SK-N-SH (cell line): ENCODE data around the gene SARS2. TPM values are rescaled to one million over a fixed set of nuclear protein-coding genes. Genes with fewer than 3 reads are reported as not detected.
A peak's percentile ranks its signal among the peaks of the same experiment; 100 is the strongest.

Experiments
- CTCF ChIA-PET: fragments of 300-600, 350-600 bp; formaldehyde crosslinking; extraction: SDS; loops from one replicate; lab custom pipeline; 2021; lab: Yijun Ruan, JAX
- POLR2A ChIA-PET: fragments of 350-600 bp; sonication (Branson Sonifier 250); formaldehyde crosslinking; extraction: SDS; loops from one replicate; lab custom pipeline; 2020; ENCODE audit warnings: antibody characterized with exemption, inconsistent platforms; lab: Yijun Ruan, JAX
- DNase-seq: peaks from one replicate; pipeline ENCODE4 v3.0.0; 2012
- H2AFZ ChIP-seq: fragments of 200-600 bp; sonication (generic); 2 replicates; pipeline ENCODE4 v1.8.1; 2016; ENCODE audit warnings: antibody characterized with exemption, mild to moderate bottlenecking, low read depth
- H3F3A ChIP-seq: fragments of 200-600 bp; sonication (generic); replicated peaks from 2 replicates; pipeline ENCODE3; 2016; ENCODE audit warnings: antibody characterized with exemption, mild to moderate bottlenecking; ENCODE audit not compliant: insufficient read depth
- H3K27ac ChIP-seq, 2 experiments: fragments of 200-500 bp in 1 of 2; fragments of 200-600 bp in 1 of 2; sonication (Bioruptor generic) in 1 of 2; sonication (generic), shearing (Covaris generic) in 1 of 2; 2 replicates each; pipeline versions ENCODE4 v1.5.1 to v1.6.1; 2014 to 2016; ENCODE audit warnings: low read depth in 2 of 2, inconsistent platforms in 1 of 2, low read length in 1 of 2, mild to moderate bottlenecking in 1 of 2, mixed read lengths in 1 of 2
- H3K27me3 ChIP-seq: fragments of 200-600 bp; sonication (generic), shearing (Covaris generic); 2 replicates; pipeline ENCODE4 v1.6.1; 2016; ENCODE audit warnings: mixed run types; ENCODE audit not compliant: insufficient read depth
- H3K36me3 ChIP-seq, 2 experiments: fragments of 200-500 bp in 1 of 2; fragments of 200-600 bp in 1 of 2; sonication (Bioruptor generic) in 1 of 2; sonication (generic) in 1 of 2; replicated peaks in 1 of 2; 2 replicates each; pipeline versions ENCODE3 to v1.5.1; 2014 to 2016; ENCODE audit warnings: low read length in 1 of 2, mild to moderate bottlenecking in 1 of 2; ENCODE audit not compliant: insufficient read depth in 2 of 2, control insufficient read depth in 1 of 2
- H3K4me1 ChIP-seq, 2 experiments: fragments of 200-500 bp in 1 of 2; fragments of 200-600 bp in 1 of 2; sonication (Bioruptor generic) in 1 of 2; sonication (generic), shearing (Covaris generic) in 1 of 2; 2 replicates each; pipeline versions ENCODE4 v1.5.1 to v1.6.1; 2014 to 2016; ENCODE audit warnings: low read depth in 1 of 2, low read length in 1 of 2, mixed run types in 1 of 2; ENCODE audit not compliant: insufficient read depth in 2 of 2, control insufficient read depth in 1 of 2
- H3K4me2 ChIP-seq: fragments of 200-600 bp; sonication (generic), shearing (Covaris generic); 2 replicates; pipeline ENCODE4 v1.6.1; 2017; ENCODE audit warnings: mixed run types
- H3K4me3 ChIP-seq, 2 experiments: fragments of 200-500 bp in 1 of 2; fragments of 200-600 bp in 1 of 2; sonication (Bioruptor generic) in 1 of 2; sonication (generic), shearing (Covaris generic) in 1 of 2; 2 replicates each; pipeline versions ENCODE4 v1.5.1 to v1.8.1; 2014 to 2016; ENCODE audit warnings: low read depth in 2 of 2, inconsistent platforms in 1 of 2, low read length in 1 of 2, mild to moderate bottlenecking in 1 of 2, mixed read lengths in 1 of 2, moderate library complexity in 1 of 2
- H3K79me2 ChIP-seq: fragments of 200-600 bp; sonication (generic); 2 replicates; pipeline ENCODE4 v1.8.1; 2017; ENCODE audit warnings: mild to moderate bottlenecking; ENCODE audit not compliant: insufficient read depth
- H3K9ac ChIP-seq: fragments of 200-600 bp; sonication (generic); 2 replicates; pipeline ENCODE4 v1.6.1; 2017; ENCODE audit warnings: mixed run types
- H3K9me2 ChIP-seq: fragments of 200-600 bp; sonication (generic); 2 replicates; pipeline ENCODE4 v1.6.1; 2017; ENCODE audit warnings: mixed run types
- H3K9me3 ChIP-seq: fragments of 200-600 bp; sonication (generic); 2 replicates; pipeline ENCODE4 v1.6.1; 2017; ENCODE audit warnings: mixed run types, mild to moderate bottlenecking, moderate library complexity
- H4K20me1 ChIP-seq: fragments of 200-600 bp; sonication (generic); 2 replicates; pipeline ENCODE4 v1.6.1; 2017; ENCODE audit warnings: mild to moderate bottlenecking, mixed run types; ENCODE audit not compliant: insufficient read depth
- EZH2phosphoT487 ChIP-seq: fragments of 200-600 bp; sonication (generic); IDR thresholded peaks from 2 replicates; pipeline ENCODE4 v1.6.1; 2017; ENCODE audit warnings: low read depth, mixed run types, mild to moderate bottlenecking, antibody characterized with exemption, moderate library complexity, borderline replicate concordance
- GATA2 ChIP-seq: sonication (generic); formaldehyde crosslinking; IDR thresholded peaks from 2 replicates; pipeline ENCODE4 v1.5.0; 2020; ENCODE audit warnings: mild to moderate bottlenecking, missing genetic modification reagents
- MXI1 ChIP-seq: IDR thresholded peaks from 2 replicates; pipeline ENCODE4 v1.6.1; 2012; ENCODE audit warnings: mild to moderate bottlenecking, low read depth, low read length, improper control_type of control experiment
- REST ChIP-seq: IDR thresholded peaks from 2 replicates; pipeline ENCODE4 v1.6.1; 2012; ENCODE audit warnings: mild to moderate bottlenecking, low read depth, low read length, moderate library complexity
- YY1 ChIP-seq: IDR thresholded peaks from 2 replicates; pipeline ENCODE4 v1.4.0; 2012; ENCODE audit warnings: low read depth, mild to moderate bottlenecking
- WGBS: methylation state at CpG from one replicate; pipeline ENCODE4 v1.1.6; 2017; ENCODE audit warnings: low lambda C conversion rate; 5-methylcytosine and 5-hydroxymethylcytosine counted together
- polyA plus RNA-seq, 3 experiments: library from polyadenylated mRNA; depleted of rRNA; stranded (reverse); fragments of >200 nt; gene quantifications; 2 replicates each; pipeline ENCODE4 v1.2.3, GENCODE V29; 2012

SARS2 gene
- polyA plus RNA-seq, 1 of the 3 experiments (the other 2 are of a cell fraction): 36.5 TPM

DNA sequence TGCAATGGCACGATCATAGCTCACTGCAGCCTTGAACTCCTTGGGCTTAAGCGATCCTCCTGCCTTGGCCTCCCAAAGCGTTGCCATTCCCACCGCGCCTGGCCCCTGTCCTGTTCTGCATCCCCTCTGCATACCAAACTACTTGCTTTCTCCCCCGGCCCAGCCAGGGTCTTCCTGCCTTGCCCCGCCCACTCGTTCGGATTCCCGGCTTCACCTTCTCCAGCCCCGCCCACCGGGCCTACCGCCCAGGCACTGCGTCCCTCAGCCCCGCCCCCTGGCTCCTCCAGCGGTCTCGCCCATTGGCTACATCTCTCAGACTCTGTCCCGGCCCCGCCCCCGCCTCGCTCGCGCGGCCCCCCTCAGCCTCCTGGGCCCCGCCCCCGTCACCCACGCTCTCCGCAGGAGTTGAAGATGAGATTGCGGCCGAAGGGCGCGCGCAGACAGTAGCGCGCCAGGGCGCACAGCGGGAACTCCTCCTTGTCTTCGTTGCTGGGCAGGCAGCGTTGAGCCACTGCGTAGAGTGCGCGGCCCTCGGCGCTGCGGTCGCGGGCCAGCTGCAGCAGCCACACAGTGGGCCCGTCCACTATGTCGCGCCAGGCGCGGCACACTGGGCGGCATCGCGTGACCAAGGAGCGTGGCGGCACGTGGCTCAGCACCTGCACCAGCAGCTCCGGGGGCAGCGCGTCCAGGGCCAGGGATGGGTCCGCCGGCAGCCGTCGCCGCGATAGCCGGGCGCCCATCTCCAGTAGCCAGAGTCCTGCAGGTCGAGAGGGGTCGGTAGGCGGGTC lies 19.2 kb upstream of the SARS2 start:
- Histone ChIP-seq H3K9me2 (no peaks in the 10 kb centered on the region), H2AFZ (no peak overlapping the region), H3F3A (peaks cover 4% of the 10 kb centered on the region), H3K79me2 (no peaks in the 10 kb centered on the region), H3K4me3 (peak overlapping the region in 1 of 2 experiments; percentile 20; a peak in 1 of 4 replicates), H4K20me1 (no peaks in the 10 kb centered on the region), H3K9me3 (no peaks in the 10 kb centered on the region), H3K4me1 (peaks cover 0 to 4% of the 10 kb centered on the region in 2 experiments; a peak in 1 of 4 replicates), H3K36me3 (peaks cover 5 to 15% of the 10 kb centered on the region in 2 experiments), H3K27me3 (no peaks in the 10 kb centered on the region), H3K9ac (no peak overlapping the region), H3K27ac (no peak overlapping the region), H3K4me2 (no peak overlapping the region)
- no peak for TF ChIP-seq YY1
- peak; percentile 28; the same call in 1 of the 2 replicates for TF ChIP-seq MXI1
- 0 out of 2 replicates have a peak, but pooled peaks have one; percentile 16 for TF ChIP-seq GATA2 (CRISPR knock-in tag)
- 52% methylated on average over 43 of the region's 72 CpGs for whole genome bisulfite sequencing
- CTCF ChIA-PET: interaction anchor here (0.9 to 1.7 kb wide), 4 partner anchors 10 to 19 kb away, joined by 3 to 6 read pairs (median 3); partner anchors contain the start of genes MRPS12 and SARS2
- peak; percentile 99 for DNase-seq
- POLR2A ChIA-PET: interaction anchor here (1.6 kb wide), 1 partner anchor 19 kb away, joined by 5 read pairs; the partner anchor contains the start of genes MRPS12 and SARS2

GRCh38 chr19:38946229-38947010 lies 15.9 kb upstream of the SARS2 start:
- TF ChIP-seq REST (peak; percentile 74; the same call in 1 of the 2 replicates), EZH2phosphoT487 (no peak)
- no peaks in the 10 kb centered on the region for H3K79me2 ChIP-seq
- H3K9me3 ChIP-seq: no peaks in the 10 kb centered on the region
- H4K20me1 ChIP-seq: no peaks in the 10 kb centered on the region
- H3K4me2 ChIP-seq: no peak overlapping the region
- WGBS: 100% methylated on average over 6 of the region's 11 CpGs
- ChIA-PET POLR2A (no interaction called here), CTCF (interaction anchor here (1.3 to 1.7 kb wide), 2 partner anchors 16 to 17 kb away, joined by 3 read pairs; no protein-coding TSS in a partner anchor)
- H3F3A ChIP-seq: peaks cover 6% of the 10 kb centered on the region
- peaks cover 5 to 15% of the 10 kb centered on the region in 2 experiments for H3K36me3 ChIP-seq
- H2AFZ ChIP-seq: no peak overlapping the region
- no peak overlapping the region for H3K27ac ChIP-seq
- DNase-seq: no peak
- no peaks in the 10 kb centered on the region for H3K27me3 ChIP-seq
- H3K4me1 ChIP-seq: peaks cover 0 to 4% of the 10 kb centered on the region in 2 experiments; a peak in 1 of 4 replicates
- H3K9ac ChIP-seq: no peak overlapping the region
- no peaks in the 10 kb centered on the region for H3K9me2 ChIP-seq
- no peak overlapping the region for H3K4me3 ChIP-seq
